H1 (cell line): ENCODE measurements around the gene FOXI1. TPM values are rescaled to one million over a fixed set of nuclear protein-coding genes. Genes with fewer than 3 reads are reported as not detected.

ENCODE experiments used
- CTCF ChIA-PET: fragments of 300-600 bp; sonication (Branson Sonifier 250); formaldehyde crosslinking; loops from one replicate; lab custom pipeline; 2021; ENCODE audit not compliant: partially characterized antibody; lab: Charles Lee
- POLR2A ChIA-PET: fragments of 300-600 bp; sonication (Branson Sonifier 250); formaldehyde crosslinking; loops from one replicate; lab custom pipeline; 2021; ENCODE audit warnings: inconsistent platforms; ENCODE audit not compliant: partially characterized antibody; lab: Charles Lee
- DNase-seq, 2 experiments: peaks; one replicate each; pipeline versions ENCODE4 v3.0.0 to v3.0.0-alpha.2; 2010 to 2022; ENCODE audit warnings: low spot score in 2 of 2, low read depth in 1 of 2, mixed read lengths in 1 of 2
- FAIRE-seq: peaks from 2 replicates; lab custom pipeline; 2011; peaks lifted over from hg19 to GRCh38; lab: Jason Lieb, UNC
- H2AFZ ChIP-seq: 2 replicates; pipeline ENCODE4 v1.8.1; 2012; ENCODE audit warnings: low read length, inconsistent platforms
- H2AK5ac ChIP-seq: 2 replicates; pipeline ENCODE4 v1.6.1; 2013; ENCODE audit warnings: low read depth, low read length
- H2BK120ac ChIP-seq: replicated peaks from 2 replicates; pipeline ENCODE3; 2013; ENCODE audit warnings: low read depth, low read length, inconsistent platforms
- H2BK12ac ChIP-seq: 2 replicates; pipeline ENCODE4 v1.6.1; 2013; ENCODE audit warnings: low read depth, low read length
- H2BK15ac ChIP-seq: 2 replicates; pipeline ENCODE4 v1.6.1; 2013; ENCODE audit warnings: low read length
- H2BK20ac ChIP-seq: 2 replicates; pipeline ENCODE4 v1.6.1; 2013; ENCODE audit warnings: low read length
- H2BK5ac ChIP-seq: 2 replicates; pipeline ENCODE4 v1.6.1; 2013; ENCODE audit warnings: low read depth, low read length
- H3K14ac ChIP-seq: 2 replicates; pipeline ENCODE4 v1.6.1; 2013; ENCODE audit warnings: inconsistent platforms; ENCODE audit not compliant: insufficient read length
- H3K18ac ChIP-seq: 2 replicates; pipeline ENCODE4 v1.6.1; 2013; ENCODE audit warnings: low read length; ENCODE audit errors: extremely low read depth
- H3K23ac ChIP-seq: 2 replicates; pipeline ENCODE4 v1.6.1; 2013; ENCODE audit warnings: inconsistent platforms; ENCODE audit not compliant: insufficient read length
- H3K23me2 ChIP-seq: 2 replicates; pipeline ENCODE4 v1.6.1; 2013; ENCODE audit warnings: low read depth, low read length
- H3K27ac ChIP-seq: 2 replicates; pipeline ENCODE4 v1.6.1; 2011; ENCODE audit warnings: low read depth, low read length, inconsistent platforms
- H3K27me3 ChIP-seq, 4 experiments: replicated peaks in 1 of 4; 1 replicate in 1 of 4; 2 replicates in 3 of 4; pipeline versions ENCODE4 v1.6.1 to v1.8.1; 2011 to 2013; ENCODE audit warnings: low read length in 3 of 4, mild to moderate bottlenecking in 3 of 4, inconsistent platforms in 2 of 4, mixed read lengths in 2 of 4, moderate library complexity in 1 of 4; ENCODE audit not compliant: control insufficient read depth in 3 of 4, insufficient read depth in 3 of 4; ENCODE audit errors: extremely low read depth in 1 of 4
- H3K36me3 ChIP-seq, 4 experiments: 2 replicates each; pipeline versions ENCODE4 v1.6.1 to v1.8.1; 2011 to 2013; ENCODE audit warnings: mild to moderate bottlenecking in 4 of 4, low read length in 3 of 4, moderate library complexity in 2 of 4, control low read depth in 1 of 4, inconsistent platforms in 1 of 4; ENCODE audit not compliant: insufficient read depth in 4 of 4, control insufficient read depth in 2 of 4
- H3K4ac ChIP-seq: replicated peaks from 2 replicates; pipeline ENCODE3; 2013; ENCODE audit warnings: low read length, low read depth, mixed read lengths, inconsistent platforms; ENCODE audit not compliant: insufficient read length
- H3K4me1 ChIP-seq, 4 experiments: replicated peaks in 1 of 4; 1 replicate in 1 of 4; 2 replicates in 3 of 4; pipeline versions ENCODE4 v1.6.1 to v1.8.1; 2011 to 2013; ENCODE audit warnings: low read length in 3 of 4, inconsistent platforms in 2 of 4, mixed read lengths in 1 of 4; ENCODE audit not compliant: insufficient read depth in 4 of 4, control insufficient read depth in 3 of 4
- H3K4me2 ChIP-seq, 2 experiments: 2 replicates each; pipeline versions ENCODE4 v1.6.1 to v1.8.1; 2011 to 2013; ENCODE audit warnings: low read depth in 2 of 2, low read length in 2 of 2, control low read depth in 1 of 2, inconsistent platforms in 1 of 2, mild to moderate bottlenecking in 1 of 2; ENCODE audit not compliant: insufficient read depth in 1 of 2
- H3K4me3 ChIP-seq, 4 experiments: fragments of 200-600, 300-600 bp in 1 of 4; sonication (generic), shearing (Covaris generic), sonication (Bioruptor Twin) in 1 of 4; 2 replicates each; pipeline versions ENCODE4 v1.5.1 to v1.8.1; 2011 to 2016; ENCODE audit warnings: low read length in 4 of 4, low read depth in 3 of 4, control low read depth in 2 of 4, inconsistent platforms in 2 of 4, mild to moderate bottlenecking in 2 of 4, mixed read lengths in 1 of 4, moderate library complexity in 1 of 4; ENCODE audit not compliant: insufficient read depth in 2 of 4; ENCODE audit errors: extremely low read depth in 1 of 4
- H3K56ac ChIP-seq: replicated peaks from 2 replicates; pipeline ENCODE3; 2013; ENCODE audit warnings: low read depth, mild to moderate bottlenecking, mixed read lengths, low read length, inconsistent platforms; ENCODE audit not compliant: insufficient read length
- H3K79me1 ChIP-seq: 2 replicates; pipeline ENCODE4 v1.6.1; 2013; ENCODE audit warnings: low read depth, low read length, control low read depth
- H3K79me2 ChIP-seq, 2 experiments: 2 replicates each; pipeline versions ENCODE4 v1.6.1 to v1.8.1; 2012 to 2013; ENCODE audit warnings: low read length in 2 of 2, mild to moderate bottlenecking in 2 of 2, inconsistent platforms in 1 of 2; ENCODE audit not compliant: insufficient read depth in 2 of 2, control insufficient read depth in 1 of 2
- H3K9ac ChIP-seq, 4 experiments: replicated peaks in 1 of 4; 1 replicate in 1 of 4; 2 replicates in 3 of 4; pipeline versions ENCODE4 v1.6.1 to v1.8.1; 2011 to 2013; ENCODE audit warnings: low read depth in 3 of 4, low read length in 3 of 4, control low read depth in 2 of 4, mild to moderate bottlenecking in 2 of 4, moderate library complexity in 2 of 4, inconsistent platforms in 1 of 4; ENCODE audit errors: extremely low read depth in 1 of 4
- H3K9me3 ChIP-seq, 2 experiments: 2 replicates each; pipeline versions ENCODE4 v1.6.1 to v1.8.1; 2012 to 2013; ENCODE audit warnings: mild to moderate bottlenecking in 2 of 2, moderate library complexity in 2 of 2, control low read depth in 1 of 2, inconsistent platforms in 1 of 2, low read depth in 1 of 2, low read length in 1 of 2, mixed read lengths in 1 of 2; ENCODE audit not compliant: insufficient read depth in 2 of 2
- H4K20me1 ChIP-seq, 2 experiments: replicated peaks in 1 of 2; 2 replicates each; pipeline versions ENCODE3 to v1.8.1; 2011 to 2013; ENCODE audit warnings: inconsistent platforms in 2 of 2, low read length in 2 of 2, mild to moderate bottlenecking in 1 of 2; ENCODE audit not compliant: insufficient read depth in 2 of 2, control insufficient read depth in 1 of 2
- H4K5ac ChIP-seq: 2 replicates; pipeline ENCODE4 v1.6.1; 2013; ENCODE audit warnings: low read length, low read depth, mixed read lengths, inconsistent platforms; ENCODE audit not compliant: insufficient read length
- H4K8ac ChIP-seq: 2 replicates; pipeline ENCODE4 v1.8.0; 2013; ENCODE audit warnings: mild to moderate bottlenecking, moderate library complexity, low read length, inconsistent platforms; ENCODE audit not compliant: insufficient read depth; ENCODE audit errors: extremely low read depth
- H4K91ac ChIP-seq: replicated peaks from 2 replicates; pipeline ENCODE3; 2013; ENCODE audit warnings: low read length, mixed read lengths, inconsistent platforms; ENCODE audit not compliant: insufficient read length
- EP300 ChIP-seq, 2 experiments: IDR thresholded peaks; 1 replicate in 1 of 2; 2 replicates in 1 of 2; pipeline ENCODE4 v1.6.1; 2011 to 2012; ENCODE audit warnings: low read depth in 2 of 2, low read length in 2 of 2, mild to moderate bottlenecking in 2 of 2, borderline replicate concordance in 1 of 2, inconsistent platforms in 1 of 2, moderate library complexity in 1 of 2
- NANOG ChIP-seq: IDR thresholded peaks from 2 replicates; pipeline ENCODE4 v1.6.1; 2011; ENCODE audit warnings: low read length, low read depth, mild to moderate bottlenecking, inconsistent platforms; ENCODE audit not compliant: insufficient read depth, poor library complexity, severe bottlenecking
- RNF2 ChIP-seq: fragments of 200-900, 300-1000 bp; sonication (generic); IDR thresholded peaks from 2 replicates; pipeline ENCODE4 v1.7.1; 2016; ENCODE audit warnings: borderline replicate concordance, low read depth, mild to moderate bottlenecking, antibody characterized with exemption, low read length; ENCODE audit not compliant: poor library complexity, severe bottlenecking; ENCODE audit errors: missing control alignments
- WGBS, 2 experiments: shearing (Covaris generic) in 1 of 2; methylation state at CpG; one replicate each; pipeline versions ENCODE4 v1.1.6 to v1.1.7; 2013 to 2015; ENCODE audit warnings: low lambda C conversion rate in 2 of 2, mixed read lengths in 2 of 2, inconsistent platforms in 1 of 2, low coverage in 1 of 2, missing lambda C conversion rate in 1 of 2; ENCODE audit not compliant: insufficient replicate concordance in 2 of 2, insufficient coverage in 1 of 2, insufficient read length in 1 of 2; ENCODE audit errors: extremely low coverage in 1 of 2, missing lambda C conversion rate in 1 of 2; 5-methylcytosine and 5-hydroxymethylcytosine counted together
- polyA plus RNA-seq, 7 experiments: library from polyadenylated mRNA; depleted of rRNA in 3 of 7; stranded (reverse) in 5 of 7; unstranded in 2 of 7; fragments of >200 nt in 5 of 7; fragments of 200-250 nt in 2 of 7; gene quantifications; 1 replicate in 5 of 7; 2 replicates in 1 of 7; 4 replicates in 1 of 7; pipeline versions ENCODE4 v1.2.1 to v1.2.3, GENCODE V29; 2011 to 2013; ENCODE audit warnings: missing spikeins in 2 of 7, mixed read lengths in 2 of 7
- total RNA-seq: library from RNA; stranded (reverse); fragmentation: NEBNext Ultra II Directional; extraction: Animal tissue kit (Norgen Biotek cat#: 25700); gene quantifications from 2 replicates; pipeline ENCODE4 v1.2.1, GENCODE V29; 2021

FOXI1 gene
- total and polyA plus RNA-seq, 2 of the 8 experiments (the other 6 are each of a cell fraction or from before 2014, with no cell fraction given) = not detected

- TF ChIP-seq EP300 (IDR thresholded peaks at IDR 0.05; ENCODE audit: borderline replicate concordance in 1 of 2, low read depth in 2 of 2, low read length in 2 of 2) = no peak
- TF ChIP-seq RNF2 = no peak
- no peak for TF ChIP-seq NANOG
- TF ChIP-seq, all 59 proteins: peak for 0
- H3K9me3 ChIP-seq = no peaks in the 10 kb centered on the region; a peak in 1 of 4 replicates
- no peak overlapping the region for H2BK15ac ChIP-seq
- no peak overlapping the region for H2BK20ac ChIP-seq
- H3K23ac ChIP-seq = no peak overlapping the region
- H2AK5ac ChIP-seq = no peak overlapping the region
- no peaks in the 10 kb centered on the region for H3K36me3 ChIP-seq
- H3K56ac ChIP-seq = no peak overlapping the region
- H3K9ac ChIP-seq = no peak overlapping the region
- no peak overlapping the region for H4K5ac ChIP-seq
- peak in 1 of 2 experiments; percentile 11 for DNase-seq
- no peaks in the 10 kb centered on the region for H3K23me2 ChIP-seq
- H3K79me1 ChIP-seq = no peaks in the 10 kb centered on the region
- H2BK12ac ChIP-seq = no peak overlapping the region
- no peak overlapping the region for H2BK120ac ChIP-seq
- H3K27me3 ChIP-seq = no peaks in the 10 kb centered on the region; a peak in 1 of 7 replicates
- ChIA-PET POLR2A (no interaction called here), CTCF (interaction anchor here (1.2 to 2.9 kb wide), 2 partner anchors 19 to 44 kb away, joined by 6 to 14 read pairs; no protein-coding TSS in a partner anchor)
- H2BK5ac ChIP-seq = no peak overlapping the region
- H3K4me2 ChIP-seq = no peak overlapping the region
- H3K4ac ChIP-seq = no peak overlapping the region
- 93% methylated on average over 8 of the region's 14 CpGs; no CpG with 5 or more reads in 1 of the 2 experiments for WGBS, 2 experiments
- no peak overlapping the region for H4K91ac ChIP-seq
- H3K27ac ChIP-seq = no peak overlapping the region
- H3K4me3 ChIP-seq = no peak overlapping the region
- no peaks in the 10 kb centered on the region for H4K20me1 ChIP-seq
- no peak overlapping the region for H3K18ac ChIP-seq
- H2AFZ ChIP-seq = no peak overlapping the region
- no peak overlapping the region for H4K8ac ChIP-seq
- H3K79me2 ChIP-seq = no peaks in the 10 kb centered on the region
- H3K14ac ChIP-seq = no peak overlapping the region
- H3K4me1 ChIP-seq = no peaks in the 10 kb centered on the region
- FAIRE-seq = no peak
These were observed 35.9 kb downstream of the FOXI1 start for GRCh38 chr5:170141636-170142035.
